GM19193 (cell line): ENCODE results near the gene GRM8.

Experiments used
- POLR2A ChIP-seq: IDR thresholded peaks from 4 replicates; pipeline ENCODE4 v1.6.1; 2011; ENCODE audit not compliant: insufficient read depth, insufficient read length; ENCODE audit errors: extremely low read depth

Gene GRM8

GRCh38 chr7:127135871-127136485, 116.8 kb downstream of the GRM8 start:
- no peak for TF ChIP-seq POLR2A

- no peak for TF ChIP-seq POLR2A
Observed at GRCh38 chr7:127123220-127123619, 129.5 kb downstream of the GRM8 start.

- TF ChIP-seq POLR2A, result no peak
Observed at GRCh38 chr7:127119517-127119916, 133.2 kb downstream of the GRM8 start.

DNA sequence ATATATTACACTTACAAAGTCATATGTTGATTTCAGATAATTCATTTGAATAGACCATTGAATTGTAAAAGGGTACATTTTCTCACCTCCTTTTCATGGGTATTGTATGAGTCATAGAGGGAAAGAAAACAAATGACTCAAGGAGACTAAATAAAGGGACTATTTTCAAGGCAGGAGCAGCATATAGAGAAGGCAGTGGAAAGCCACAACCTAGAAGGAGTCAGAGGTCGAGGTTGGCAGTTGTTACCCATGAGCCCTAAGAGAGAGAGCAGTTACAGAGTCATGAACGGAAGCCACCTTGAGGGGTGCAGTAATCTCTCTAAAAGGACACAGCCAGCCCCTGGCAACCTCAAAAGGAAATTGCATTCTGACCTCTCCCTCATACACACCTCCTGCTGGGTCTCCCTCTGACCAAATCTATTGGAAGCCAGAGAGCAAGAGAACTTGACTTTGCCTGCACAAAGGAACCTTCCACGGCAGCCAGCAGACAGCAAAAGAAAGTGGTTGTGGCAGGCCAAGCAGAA, 137.9 kb downstream of the GRM8 start:
- no peak for TF ChIP-seq POLR2A

- no peak for TF ChIP-seq POLR2A
Observed at GRCh38 chr7:127107601-127108007, 145.1 kb downstream of the GRM8 start.

DNA sequence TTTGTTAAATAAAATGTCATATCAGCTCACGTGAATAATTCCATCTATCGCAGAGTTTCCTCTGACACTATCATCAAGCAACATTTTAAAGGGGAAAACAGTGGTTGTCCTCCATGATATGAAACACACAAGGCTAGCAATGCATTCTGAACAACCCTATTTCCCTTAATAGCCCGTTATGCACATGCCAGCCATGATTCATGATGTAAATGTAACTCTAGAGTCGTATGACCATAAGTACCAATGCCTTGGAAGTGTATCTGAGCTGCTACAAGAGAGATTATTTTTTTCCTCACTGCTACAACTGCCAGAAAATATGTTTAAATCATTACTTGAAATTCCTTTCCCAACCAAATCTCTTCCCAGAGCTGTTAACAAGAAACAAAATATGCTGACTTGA, 159.4 kb downstream of the GRM8 start:
- TF ChIP-seq POLR2A, result no peak

GRCh38 chr7:127091620-127092019, 161.1 kb downstream of the GRM8 start:
- TF ChIP-seq POLR2A, result no peak

DNA sequence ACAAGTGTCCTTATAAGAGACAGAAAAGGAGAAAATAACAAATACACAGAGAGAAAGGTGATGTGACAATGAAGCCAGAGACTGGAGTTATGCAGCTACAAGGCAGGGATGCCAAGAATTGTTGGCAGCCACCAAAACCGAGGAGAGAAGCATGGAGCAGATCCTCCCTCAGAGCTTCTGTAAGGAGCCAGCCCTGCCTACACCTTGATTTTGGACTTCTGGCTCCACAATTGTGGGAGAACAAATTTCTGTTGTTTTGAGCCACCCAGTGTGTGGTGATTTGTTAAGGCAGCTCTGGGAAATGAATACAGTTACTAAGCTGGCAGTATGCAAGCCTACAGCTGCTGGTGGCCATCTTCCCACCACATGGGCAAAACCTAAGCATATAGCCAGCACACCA, 163.6 kb downstream of the GRM8 start:
- TF ChIP-seq POLR2A, result no peak

DNA sequence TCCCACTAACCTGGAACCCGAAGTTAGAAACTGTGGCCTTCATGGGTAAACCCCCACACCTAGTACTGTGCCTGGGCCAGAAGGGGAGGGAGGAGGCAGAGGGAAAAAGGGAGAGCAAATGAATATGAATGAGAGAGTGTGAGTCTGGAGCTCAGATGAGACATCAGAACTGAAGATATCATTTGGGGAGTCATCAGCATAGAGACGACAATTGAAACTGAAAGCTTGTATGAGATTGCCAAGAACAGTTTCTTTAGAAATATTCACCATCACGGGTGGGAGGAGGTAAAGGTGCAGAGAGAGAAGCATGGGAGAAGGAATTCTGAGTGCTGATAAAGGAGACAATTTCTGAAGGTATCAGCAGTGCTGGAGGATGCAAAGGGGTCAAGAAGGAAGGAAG, 171.2 kb downstream of the GRM8 start:
- TF ChIP-seq POLR2A, result no peak

DNA sequence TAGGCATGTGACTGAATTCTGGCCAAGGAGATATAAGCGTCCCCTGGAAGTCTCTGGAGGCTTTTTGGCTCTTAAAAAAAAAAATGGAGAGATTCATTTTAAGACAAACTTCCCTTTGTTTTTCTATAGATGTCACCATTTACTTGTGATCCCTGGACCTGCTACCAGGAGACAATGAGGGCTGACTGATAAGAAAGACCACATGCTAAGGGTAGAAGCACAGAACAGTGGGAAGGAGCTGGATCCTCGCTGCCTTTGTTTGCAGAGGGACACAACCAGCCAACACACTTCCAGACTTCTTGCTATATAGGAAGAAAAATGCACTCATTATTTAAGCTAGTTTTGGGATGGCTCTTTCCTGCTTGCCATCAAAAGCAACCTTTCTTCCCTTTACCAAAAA, 172.2 kb downstream of the GRM8 start:
- no peak for TF ChIP-seq POLR2A

DNA sequence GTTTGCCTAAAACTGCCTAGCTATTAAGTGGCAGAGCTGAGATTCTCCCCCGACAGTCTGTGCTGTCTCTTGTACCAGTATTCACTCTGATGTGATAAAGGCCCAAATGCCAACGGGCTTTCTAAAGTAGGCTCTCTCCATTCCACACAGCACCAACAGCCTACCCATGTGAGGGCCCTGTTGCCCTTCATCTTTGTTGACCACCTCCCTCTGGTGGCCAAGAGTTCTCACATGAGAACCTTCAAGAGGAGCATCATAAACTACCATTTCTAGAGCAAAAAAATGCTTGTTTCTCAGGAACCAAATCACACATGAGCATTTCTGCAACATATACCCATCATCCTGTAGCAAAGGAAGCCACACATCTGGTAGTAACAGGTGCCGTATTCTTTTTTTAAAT, 185.8 kb downstream of the GRM8 start:
- TF ChIP-seq POLR2A, result no peak

- no peak for TF ChIP-seq POLR2A
Observed at GRCh38 chr7:127059475-127059874, 193.3 kb downstream of the GRM8 start.

- no peak for TF ChIP-seq POLR2A
Observed at GRCh38 chr7:127057918-127058317, 194.8 kb downstream of the GRM8 start.

DNA sequence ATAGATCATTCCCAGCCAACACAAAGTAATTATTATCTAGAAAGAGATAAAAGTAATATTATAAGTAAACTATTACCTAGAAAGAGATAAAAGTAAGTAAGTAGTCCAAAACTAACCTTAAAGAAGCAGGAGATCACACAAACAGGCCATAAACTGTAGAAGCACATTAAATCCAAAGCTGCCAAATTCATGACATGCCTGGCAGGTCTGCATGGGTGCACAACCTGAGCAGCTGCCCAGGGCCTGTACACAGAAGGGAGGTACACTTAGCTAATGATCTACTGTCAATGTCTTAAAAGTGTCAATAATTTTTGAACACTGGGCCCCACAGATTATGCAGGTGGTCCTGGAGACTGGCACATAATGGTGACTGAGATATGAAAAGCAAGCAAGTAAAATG, 196.5 kb downstream of the GRM8 start:
- no peak for TF ChIP-seq POLR2A

DNA sequence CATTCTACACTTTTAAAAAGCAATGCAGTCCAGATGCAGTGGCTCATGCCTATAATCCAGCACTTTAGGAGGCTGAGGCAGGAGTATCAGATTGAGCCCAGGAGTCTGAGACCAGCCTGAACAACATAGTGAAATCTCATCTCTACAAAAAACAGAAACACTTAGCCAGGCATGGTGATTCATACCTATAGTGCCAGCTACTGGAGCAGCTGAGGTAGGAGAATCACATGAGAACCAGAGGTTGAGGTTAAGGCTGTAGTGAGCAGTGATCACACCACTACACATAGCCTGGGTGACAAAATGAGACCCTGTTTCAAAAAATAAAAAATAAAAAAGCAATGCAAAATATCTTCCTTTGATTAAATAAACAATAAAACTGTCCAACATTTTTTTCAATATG, 205.2 kb downstream of the GRM8 start:
- TF ChIP-seq POLR2A, result no peak

DNA sequence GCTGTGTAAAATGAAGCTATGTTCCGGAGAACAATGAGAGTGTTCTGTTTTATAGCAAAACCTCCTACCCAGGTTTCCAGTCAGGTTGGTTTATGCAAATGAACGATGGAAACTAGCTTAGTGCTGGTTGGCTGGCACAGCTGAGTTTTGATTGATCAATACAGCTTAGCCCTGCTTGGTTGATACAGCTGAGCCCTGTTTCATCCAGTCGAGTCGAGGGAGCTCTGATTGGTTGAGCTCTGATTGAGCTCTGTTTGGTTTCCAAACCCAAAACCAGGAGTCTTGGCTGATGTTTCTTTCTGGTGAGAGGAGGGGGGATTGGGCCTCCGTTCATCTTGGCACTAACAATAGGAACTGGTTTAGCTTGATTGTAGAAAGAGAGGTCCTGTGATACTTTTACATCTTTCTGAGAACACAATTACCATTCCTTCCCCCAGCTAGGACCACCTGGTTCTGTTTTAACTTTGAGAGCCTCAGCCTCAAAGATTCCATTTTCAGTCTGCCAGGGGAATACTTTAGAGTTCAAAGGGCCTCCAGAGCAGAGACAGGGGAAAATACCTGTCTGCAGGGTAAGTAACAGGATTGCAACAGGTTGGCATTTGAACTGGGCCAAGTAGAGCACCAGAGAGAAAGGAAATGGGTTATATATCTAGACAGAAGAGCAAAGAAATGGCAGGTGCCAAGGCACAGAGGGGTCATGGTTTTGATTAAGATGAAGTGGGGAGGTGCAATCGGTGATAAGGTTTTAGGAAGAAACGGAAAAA, 210.9 kb downstream of the GRM8 start:
- TF ChIP-seq POLR2A, result no peak
